Transverse colon (tissue), 4 donors: ENCODE results near the gene OXSR1. TPM values are rescaled to one million over a fixed set of nuclear protein-coding genes. Genes with fewer than 3 reads are reported as not detected.

ENCODE experiments used
- DNase-seq: peaks from one replicate; pipeline ENCODE4 v3.0.0-alpha.2; 2019
- H3K27ac ChIP-seq, 4 donors: fragments of 200-600 bp; sonication (generic); 2 replicates each; pipeline ENCODE4 v1.5.1; 2016 to 2018; ENCODE audit warnings: inconsistent platforms in 4 of 4
- H3K27me3 ChIP-seq: fragments of 200-600 bp; sonication (generic); 2 replicates; pipeline ENCODE4 v1.5.1; 2017; ENCODE audit warnings: inconsistent platforms
- H3K36me3 ChIP-seq, 4 donors: fragments of 200-600 bp; sonication (generic); 2 replicates each; pipeline ENCODE4 v1.5.1; 2017 to 2019; ENCODE audit warnings: inconsistent platforms in 4 of 4
- H3K4me1 ChIP-seq, 4 donors: fragments of 200-600 bp; sonication (generic); 2 replicates each; pipeline ENCODE4 v1.5.1; 2017 to 2020; ENCODE audit warnings: inconsistent platforms in 4 of 4
- H3K4me3 ChIP-seq, 4 donors: fragments of 200-600 bp; sonication (generic); 1 replicate in 1 of 4; 2 replicates in 3 of 4; pipeline versions ENCODE4 v1.5.1 to v1.6.1; 2017 to 2019; ENCODE audit warnings: inconsistent platforms in 4 of 4
- H3K9me3 ChIP-seq, 2 donors: fragments of 200-600 bp; sonication (generic); 2 replicates each; pipeline ENCODE4 v1.5.1; 2017 to 2019; ENCODE audit warnings: inconsistent platforms in 2 of 2
- CTCF ChIP-seq, 5 experiments: fragments of 200-600 bp in 3 of 5; fragments of 450-650 bp in 2 of 5; sonication (generic) in 3 of 5; IDR thresholded peaks; 1 replicate in 2 of 5; 2 replicates in 3 of 5; pipeline ENCODE4 v1.5.1; 2016 to 2017; ENCODE audit warnings: antibody characterized with exemption in 5 of 5, inconsistent platforms in 3 of 5, mild to moderate bottlenecking in 2 of 5, moderate library complexity in 1 of 5
- EP300 ChIP-seq: sonication (generic); formaldehyde crosslinking; IDR thresholded peaks from one replicate; pipeline ENCODE4 v1.6.1; 2017; ENCODE audit warnings: antibody characterized with exemption, low read depth
- POLR2A ChIP-seq: fragments of 450-650 bp; IDR thresholded peaks from one replicate; pipeline ENCODE4 v1.6.1; 2016; ENCODE audit warnings: antibody characterized with exemption, mild to moderate bottlenecking, moderate library complexity
- POLR2AphosphoS5 ChIP-seq, 3 donors: sonication (generic); formaldehyde crosslinking; IDR thresholded peaks; one replicate each; pipeline ENCODE4 v1.6.1; 2016; ENCODE audit warnings: antibody characterized with exemption in 3 of 3
- WGBS, 2 donors: methylation state at CpG; one replicate each; pipeline ENCODE4 v1.1.5; 2018; ENCODE audit warnings: low coverage in 1 of 2; 5-methylcytosine and 5-hydroxymethylcytosine counted together
- in situ Hi-C, 4 donors: fragments of 200-750 bp; cut with MboI; loops; one replicate each; pipeline versions ENCODE4 v1.15.0 to v1.15.1; 2017; ENCODE audit warnings: low sequenced_read_pairs in 3 of 4, low pct_ligation_motif_present in 1 of 4, low pct_unique_long_range_greater_than_20kb in 1 of 4
- intact Hi-C: fragments of 100-400 bp; cut with DNase I; formaldehyde crosslinking; loops from one replicate; pipeline ENCODE4 v1.15.1; 2023; ENCODE audit warnings: low total_unique reads
- total RNA-seq, 4 donors: library from RNA; depleted of rRNA; stranded (reverse); fragments of >200 nt; gene quantifications; one replicate each; pipeline ENCODE4 v1.1.0, GENCODE V29; 2016

The OXSR1 gene
- total RNA-seq, 4 donors from 2014 or later = 35.9 to 47.9 (median 43.5) TPM

GRCh38 chr3:38219609-38220197 is 54.4 kb downstream of the OXSR1 start:
- H3K4me1 ChIP-seq = no peaks in the 10 kb centered on the region
- intact Hi-C loops (no loop called here), in situ Hi-C loops (no loop called here)
- 95 to 100% methylated on average over 2 to 3 of the region's 3 CpGs for whole genome bisulfite sequencing, 2 donors
- TF ChIP-seq CTCF (IDR thresholded peaks at IDR 0.05) (no peak), POLR2AphosphoS5 (IDR thresholded peaks at IDR 0.05) (no peak), EP300 (no peak), POLR2A (no peak)
- H3K27ac ChIP-seq = no peak overlapping the region
- DNase-seq = no peak
- H3K9me3 ChIP-seq = no peaks in the 10 kb centered on the region
- no peak overlapping the region for H3K4me3 ChIP-seq
- peaks cover 0 to 17% (median 6%) of the 10 kb centered on the region in 4 donors for H3K36me3 ChIP-seq
- no peaks in the 10 kb centered on the region for H3K27me3 ChIP-seq

GRCh38 chr3:38221005-38221404 is 55.7 kb downstream of the OXSR1 start:
- intact Hi-C loops (no loop called here), in situ Hi-C loops (no loop called here)
- Histone ChIP-seq H3K4me3 (no peak overlapping the region), H3K36me3 (peaks cover 0 to 30% (median 8%) of the 10 kb centered on the region in 4 donors), H3K27me3 (no peaks in the 10 kb centered on the region), H3K27ac (no peak overlapping the region), H3K9me3 (no peaks in the 10 kb centered on the region), H3K4me1 (no peaks in the 10 kb centered on the region)
- TF ChIP-seq POLR2A (no peak), POLR2AphosphoS5 (IDR thresholded peaks at IDR 0.05) (no peak), CTCF (IDR thresholded peaks at IDR 0.05) (no peak), EP300 (no peak)
- 98 to 100% methylated on average over 1 of the region's 1 CpG for WGBS, 2 donors
- no peak for DNase-seq

- in situ Hi-C loops (no loop called here), intact Hi-C loops (no loop called here)
- H3K27ac ChIP-seq = no peak overlapping the region
- H3K4me1 ChIP-seq = no peaks in the 10 kb centered on the region
- WGBS, 2 donors = 82 to 100% methylated on average over 5 to 7 of the region's 7 CpGs
- no peak for TF ChIP-seq POLR2A
- no peak for TF ChIP-seq CTCF (IDR thresholded peaks at IDR 0.05)
- no peak for TF ChIP-seq EP300
- no peak for TF ChIP-seq POLR2AphosphoS5 (IDR thresholded peaks at IDR 0.05)
- H3K9me3 ChIP-seq = no peaks in the 10 kb centered on the region
- no peaks in the 10 kb centered on the region for H3K27me3 ChIP-seq
- no peak for DNase-seq
- peaks cover 0 to 41% (median 14%) of the 10 kb centered on the region in 4 donors for H3K36me3 ChIP-seq
- H3K4me3 ChIP-seq = no peak overlapping the region
Observed at GRCh38 chr3:38222032-38222634, 56.8 kb downstream of the OXSR1 start.

GRCh38 chr3:38224357-38224756 is 59.0 kb downstream of the OXSR1 start:
- no peak for DNase-seq
- H3K27ac ChIP-seq = no peak overlapping the region
- no peaks in the 10 kb centered on the region for H3K4me1 ChIP-seq
- peaks cover 0 to 42% (median 16%) of the 10 kb centered on the region in 4 donors for H3K36me3 ChIP-seq
- no peaks in the 10 kb centered on the region for H3K9me3 ChIP-seq
- in situ Hi-C loops (no loop called here), intact Hi-C loops (no loop called here)
- no peaks in the 10 kb centered on the region for H3K27me3 ChIP-seq
- TF ChIP-seq EP300 = no peak
- TF ChIP-seq POLR2A = no peak
- TF ChIP-seq POLR2AphosphoS5 (IDR thresholded peaks at IDR 0.05) = no peak
- TF ChIP-seq CTCF (IDR thresholded peaks at IDR 0.05) = no peak
- no peak overlapping the region for H3K4me3 ChIP-seq
- 90 to 92% methylated on average over 4 of the region's 4 CpGs for WGBS, 2 donors
